ENCODE results near the gene RHOBTB3. TPM values are rescaled to one million over a fixed set of nuclear protein-coding genes. Genes with fewer than 3 reads are reported as not detected.
"Not testable (repeated sequence)": the region's sequence is repeated elsewhere in the genome, so short reads cannot be mapped to it uniquely, and the experiment has no call there.

Gene RHOBTB3
- total and polyA plus RNA-seq, 10 of the 15 experiments (the other 5 are each of a cell fraction or from before 2014, with no cell fraction given): 3.6 to 42.8 (median 8.4) TPM

DNA sequence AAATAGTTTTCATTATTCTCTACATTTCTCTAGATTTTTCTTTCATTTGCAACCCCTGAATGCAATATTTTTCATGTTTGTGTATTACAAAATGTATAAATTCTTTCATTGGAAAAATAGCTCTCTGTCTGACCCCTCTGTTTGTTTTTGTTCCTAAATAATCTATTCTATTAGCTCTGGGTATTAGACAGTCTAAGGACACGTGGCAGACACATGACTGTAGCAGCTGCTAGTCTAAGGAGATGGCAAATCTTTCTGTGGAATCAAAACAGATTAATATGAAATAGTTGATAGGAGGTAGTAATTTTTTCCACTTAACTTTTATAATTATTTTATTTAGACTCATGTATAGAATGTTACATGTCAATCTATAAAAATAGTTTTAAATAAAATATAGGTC, 27.0 kb upstream of the RHOBTB3 start:
- H4K20me1 ChIP-seq (ENCODE audit: control insufficient read depth, insufficient read depth): no peaks in the 10 kb centered on the region
- SMC1A ChIA-PET (ENCODE audit: uncharacterized antibody, unreplicated experiment): interaction anchor here (0.6 to 1.0 kb wide), 2 partner anchors 9 to 988 kb away, joined by 3 read pairs; no protein-coding TSS in a partner anchor
- 74% methylated on average over 1 of the region's 1 CpG for WGBS (ENCODE audit: insufficient coverage, insufficient replicate concordance, low lambda C conversion rate, missing lambda C conversion rate)
- no peak overlapping the region for H3K9ac ChIP-seq (ENCODE audit: control insufficient read depth, insufficient read depth, low read length)
- H3K4me1 ChIP-seq (ENCODE audit: control insufficient read depth, insufficient read depth, low read length): no peaks in the 10 kb centered on the region
- POLR2A ChIA-PET: no interaction called here
- no peak overlapping the region for H3K4me3 ChIP-seq
- no TSS peak for BruUV-seq (replicated peaks)
- no peaks in the 10 kb centered on the region for H3K79me2 ChIP-seq (ENCODE audit: control insufficient read depth, insufficient read depth, low read length)
- intact Hi-C loops (cut with micrococcal nuclease; ENCODE audit: unreplicated experiment): no loop called here
- no peak for FAIRE-seq
- ATAC-seq: no peak
- CTCF ChIA-PET: interaction anchor here (0.7 to 1.3 kb wide), 3 partner anchors 38 to 65 kb away, joined by 3 read pairs; no protein-coding TSS in a partner anchor
- H3K27me3 ChIP-seq (replicated peaks in 1 of 2; ENCODE audit: control insufficient read depth in 2 of 2, insufficient read depth in 2 of 2, low read length in 1 of 2): no peaks in the 10 kb centered on the region
- no peaks in the 10 kb centered on the region for H3K9me3 ChIP-seq (replicated peaks; ENCODE audit: control insufficient read depth, insufficient read depth, low read length)
- DNase-seq (ENCODE audit: low read depth, low spot score): no peak
- no peak overlapping the region for H3K27ac ChIP-seq (ENCODE audit: control insufficient read depth, insufficient read depth)
- no peak overlapping the region for H3K4me2 ChIP-seq (ENCODE audit: control insufficient read depth, insufficient read depth)
- TF ChIP-seq PML (IDR thresholded peaks at IDR 0.05; ENCODE audit: low read length) (no peak), SMAD5 (IDR thresholded peaks at IDR 0.05; ENCODE audit: low read depth) (no peak), KLF5 (IDR thresholded peaks at IDR 0.05; ENCODE audit: partially characterized antibody) (no peak), JUNB (IDR thresholded peaks at IDR 0.05) (no peak), PAX8 (IDR thresholded peaks at IDR 0.05) (no peak), LARP7 (IDR thresholded peaks at IDR 0.05) (no peak), MTA3 (IDR thresholded peaks at IDR 0.05; ENCODE audit: borderline replicate concordance, low read length) (no peak), CBX3 (IDR thresholded peaks at IDR 0.05; ENCODE audit: borderline replicate concordance, low read depth) (no peak), EZH2 (IDR thresholded peaks at IDR 0.05; ENCODE audit: borderline replicate concordance, control insufficient read depth, low read depth, low read length) (no peak), CHD4 (IDR thresholded peaks at IDR 0.05) (no peak), NFYA (IDR thresholded peaks at IDR 0.05; ENCODE audit: borderline replicate concordance, low read depth, low read length) (no peak)
- no peak overlapping the region for H2AFZ ChIP-seq (ENCODE audit: control insufficient read depth, low read depth, low read length)
- in situ Hi-C loops (cut with MboI): no loop called here
- RAD21 ChIA-PET (ENCODE audit: unreplicated experiment): no interaction called here
- no peaks in the 10 kb centered on the region for H3K36me3 ChIP-seq (ENCODE audit: control insufficient read depth in 2 of 2, insufficient read depth in 2 of 2, low read length in 1 of 2)

DNA sequence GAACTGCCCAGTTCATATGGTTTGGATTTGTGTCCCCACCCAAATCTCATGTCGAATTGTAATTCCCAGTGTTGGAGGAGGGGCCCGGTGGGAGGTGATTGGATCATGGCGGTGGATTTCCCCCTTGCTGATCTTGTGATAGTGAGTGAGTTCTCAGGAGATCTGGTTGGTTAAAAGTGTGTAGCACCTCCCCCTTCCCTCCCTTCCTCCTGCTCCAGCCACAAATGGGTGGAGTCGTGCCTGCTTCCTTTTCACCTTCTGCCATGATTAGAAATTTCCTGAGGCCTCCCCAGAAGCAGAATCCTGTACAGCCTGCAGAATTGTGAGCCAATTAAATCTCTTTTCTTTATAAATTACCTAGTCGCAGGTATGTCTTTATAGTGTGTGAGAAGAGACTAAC, 24.9 kb upstream of the RHOBTB3 start:
- FAIRE-seq; H3K27me3 ChIP-seq (replicated peaks in 1 of 2; ENCODE audit: control insufficient read depth in 2 of 2, insufficient read depth in 2 of 2, low read length in 1 of 2); DNase-seq (ENCODE audit: low read depth, low spot score); RAD21 ChIA-PET (ENCODE audit: unreplicated experiment); H3K27ac ChIP-seq (ENCODE audit: control insufficient read depth, insufficient read depth); SMC1A ChIA-PET (ENCODE audit: uncharacterized antibody, unreplicated experiment); H3K36me3 ChIP-seq (ENCODE audit: control insufficient read depth in 2 of 2, insufficient read depth in 2 of 2, low read length in 1 of 2); ATAC-seq; H3K4me3 ChIP-seq; H3K9ac ChIP-seq (ENCODE audit: control insufficient read depth, insufficient read depth, low read length); in situ Hi-C loops (cut with MboI); H3K9me3 ChIP-seq (replicated peaks; ENCODE audit: control insufficient read depth, insufficient read depth, low read length); H3K4me2 ChIP-seq (ENCODE audit: control insufficient read depth, insufficient read depth); BruUV-seq (replicated peaks); H2AFZ ChIP-seq (ENCODE audit: control insufficient read depth, low read depth, low read length); H3K79me2 ChIP-seq (ENCODE audit: control insufficient read depth, insufficient read depth, low read length); H3K4me1 ChIP-seq (ENCODE audit: control insufficient read depth, insufficient read depth, low read length); H4K20me1 ChIP-seq (ENCODE audit: control insufficient read depth, insufficient read depth); intact Hi-C loops (cut with micrococcal nuclease; ENCODE audit: unreplicated experiment): not testable (repeated sequence)
- 73% methylated on average over 4 of the region's 5 CpGs for WGBS (ENCODE audit: insufficient coverage, insufficient replicate concordance, low lambda C conversion rate, missing lambda C conversion rate)
- ChIA-PET CTCF (interaction anchor here (1.4 kb wide), 1 partner anchor 10 kb away, joined by 5 read pairs; no protein-coding TSS in a partner anchor), POLR2A (interaction anchor here (0.6 kb wide), 1 partner anchor 9 kb away, joined by 3 read pairs; no protein-coding TSS in a partner anchor)
